Adipose tissue (tissue), 3 donors: Measurements from ENCODE around the gene FRMD4A. TPM values are rescaled to one million over a fixed set of nuclear protein-coding genes. Genes with fewer than 3 reads are reported as not detected.

Source experiments
- H3K27ac ChIP-seq: one replicate; pipeline ENCODE4 v1.5.1; 2013; ENCODE audit warnings: low read depth, low read length
- WGBS, 3 donors: extraction: QIAGEN DNeasy Blood & Tissue Kit; methylation state at CpG; one replicate each; pipeline ENCODE4 v1.1.7; 2013; 5-methylcytosine and 5-hydroxymethylcytosine counted together
- polyA plus RNA-seq, 3 donors: library from polyadenylated mRNA; stranded (reverse); fragments of 200-250 nt; gene quantifications; one replicate each; pipeline ENCODE4 v1.2.3, GENCODE V29; 2013
- donor health status: healthy with polysubstance abuse.
- donor health status: Bipolar disorder and iron deficiency.
- donor health status: healthy.

Gene FRMD4A
- polyA plus RNA-seq, 3 donors = 16.6 to 83.5 (median 22.2) TPM

DNA sequence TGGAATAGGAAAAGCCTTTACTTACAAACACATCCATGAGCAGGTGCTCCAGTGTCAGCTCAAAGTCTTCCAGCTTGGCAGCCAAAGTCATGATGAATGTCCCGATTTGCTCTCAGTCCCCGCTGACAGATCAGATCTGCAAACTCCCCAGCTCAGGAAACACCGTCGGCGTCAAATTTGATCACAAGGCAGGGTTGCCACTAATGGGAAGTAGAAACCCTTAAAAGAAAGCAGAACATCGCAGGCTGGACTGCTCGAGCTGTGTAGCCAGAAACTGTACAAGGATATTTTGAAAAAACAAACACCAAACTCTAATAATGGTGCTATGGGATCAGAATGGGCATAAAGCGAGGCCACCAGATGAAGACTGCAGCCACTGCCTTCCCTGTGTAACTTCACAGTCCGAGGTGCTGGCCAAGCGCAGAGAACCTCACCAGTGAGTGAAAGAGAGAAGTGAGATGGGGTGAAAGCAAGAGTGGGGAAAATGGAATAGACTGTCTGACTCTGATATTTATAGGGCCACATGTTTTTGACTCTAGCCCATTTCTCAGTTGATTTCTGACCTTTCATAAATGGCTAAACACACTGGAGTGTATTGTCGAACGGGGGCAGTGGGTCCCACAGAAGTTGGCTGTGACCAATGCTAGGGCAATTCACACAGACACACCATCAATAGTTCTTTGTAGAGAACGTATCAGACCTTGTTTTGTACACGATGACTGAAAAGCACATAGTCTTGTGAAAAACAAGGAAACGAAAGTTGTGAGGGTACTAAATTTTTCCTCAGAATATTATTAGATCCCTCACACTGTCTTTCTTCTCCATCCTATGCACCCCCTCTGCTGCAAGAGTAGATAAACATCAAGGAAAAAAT is 306.2 kb downstream of the FRMD4A start:
- WGBS, 3 donors = 69 to 76% (median 75%) methylated on average over 15 of the region's 15 CpGs
- no peak overlapping the region for H3K27ac ChIP-seq

DNA sequence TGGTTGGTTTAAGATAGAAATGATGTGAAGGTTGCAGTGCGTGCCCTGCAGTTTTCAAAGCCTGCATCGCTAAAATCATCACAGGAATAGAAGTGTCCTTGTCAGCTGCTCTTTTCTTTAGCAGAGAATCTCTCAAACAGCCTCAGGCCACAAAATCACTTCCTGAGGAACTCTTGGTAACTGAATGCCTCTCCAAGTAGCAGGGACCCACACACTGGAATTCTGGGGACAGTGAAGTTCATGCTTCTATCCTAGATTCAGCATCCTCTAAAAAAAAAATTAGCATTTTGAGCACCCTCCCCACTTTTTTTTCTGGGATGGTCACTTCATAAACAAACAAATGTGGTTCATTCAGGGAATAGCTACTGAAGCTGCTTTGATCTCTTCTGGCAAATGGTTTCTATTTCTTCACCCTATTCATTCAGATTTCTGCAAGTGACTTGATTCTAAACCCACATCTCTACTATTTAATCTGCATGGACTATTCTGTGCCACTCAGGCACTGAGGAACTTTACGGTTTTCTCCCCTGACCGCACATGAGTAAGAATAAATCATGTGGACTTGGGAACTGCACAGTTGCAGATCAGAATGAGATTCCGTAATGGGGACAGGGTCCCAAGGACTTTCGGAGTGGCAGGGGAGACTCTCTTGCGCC is 306.9 kb downstream of the FRMD4A start:
- 64 to 75% (median 73%) methylated on average over 7 of the region's 7 CpGs for WGBS, 3 donors
- no peak overlapping the region for H3K27ac ChIP-seq

DNA sequence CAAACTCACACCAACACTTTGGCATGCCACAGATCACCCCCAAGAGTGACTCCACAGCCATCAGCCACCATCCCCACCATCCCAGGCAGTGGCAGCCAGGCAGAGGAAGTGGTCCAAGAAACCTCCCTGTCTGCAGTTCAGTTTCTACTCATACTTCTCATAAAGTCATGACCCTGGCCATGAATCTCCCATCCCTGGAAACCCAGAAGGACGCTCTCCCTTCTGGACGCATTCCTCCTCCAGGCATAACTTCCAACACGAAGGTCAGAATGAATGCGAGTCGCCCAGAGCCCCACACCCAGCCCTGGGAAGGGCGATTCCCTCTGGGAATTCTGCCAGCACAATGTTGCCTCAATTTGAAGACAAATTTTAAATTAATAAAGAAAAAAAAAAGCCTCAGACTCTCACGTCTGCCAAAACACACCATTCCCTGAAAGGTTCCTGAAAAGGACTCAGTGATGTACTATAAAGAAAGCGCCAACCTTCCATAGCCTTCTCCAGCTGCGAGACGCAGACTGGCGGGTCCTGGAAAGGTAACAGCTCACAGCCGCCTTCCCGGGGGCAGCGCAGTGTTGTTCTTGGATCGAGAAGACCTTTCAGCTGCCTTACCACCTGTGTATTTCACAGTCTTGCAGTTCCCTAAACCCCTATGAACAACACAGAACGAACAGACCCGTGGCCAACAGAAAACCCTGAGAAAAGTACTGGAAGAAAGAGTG is 307.6 kb downstream of the FRMD4A start:
- H3K27ac ChIP-seq = no peak overlapping the region
- WGBS, 3 donors = 56 to 60% (median 60%) methylated on average over 17 of the region's 17 CpGs

DNA sequence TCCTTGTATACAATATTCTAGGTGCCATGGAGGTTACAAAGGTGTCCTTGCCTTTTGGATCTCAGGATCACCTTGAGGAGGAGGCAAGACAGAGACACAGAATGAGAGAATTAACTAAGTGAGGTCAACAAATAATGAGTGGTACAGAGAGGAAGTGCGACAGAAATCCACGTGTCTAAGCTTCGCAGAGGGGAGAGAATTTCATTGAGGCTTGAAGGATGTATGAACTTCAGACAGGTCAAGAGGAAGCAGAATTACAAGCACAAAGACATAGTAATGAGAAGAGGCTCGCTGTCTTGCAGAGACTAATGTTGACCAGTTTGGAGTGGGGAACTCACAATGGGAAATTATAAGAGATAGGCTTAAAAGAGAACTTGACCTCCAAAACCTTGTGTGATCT is 308.7 kb downstream of the FRMD4A start:
- H3K27ac ChIP-seq = no peak overlapping the region
- WGBS, 3 donors = 65 to 81% (median 79%) methylated on average over 4 of the region's 4 CpGs

DNA sequence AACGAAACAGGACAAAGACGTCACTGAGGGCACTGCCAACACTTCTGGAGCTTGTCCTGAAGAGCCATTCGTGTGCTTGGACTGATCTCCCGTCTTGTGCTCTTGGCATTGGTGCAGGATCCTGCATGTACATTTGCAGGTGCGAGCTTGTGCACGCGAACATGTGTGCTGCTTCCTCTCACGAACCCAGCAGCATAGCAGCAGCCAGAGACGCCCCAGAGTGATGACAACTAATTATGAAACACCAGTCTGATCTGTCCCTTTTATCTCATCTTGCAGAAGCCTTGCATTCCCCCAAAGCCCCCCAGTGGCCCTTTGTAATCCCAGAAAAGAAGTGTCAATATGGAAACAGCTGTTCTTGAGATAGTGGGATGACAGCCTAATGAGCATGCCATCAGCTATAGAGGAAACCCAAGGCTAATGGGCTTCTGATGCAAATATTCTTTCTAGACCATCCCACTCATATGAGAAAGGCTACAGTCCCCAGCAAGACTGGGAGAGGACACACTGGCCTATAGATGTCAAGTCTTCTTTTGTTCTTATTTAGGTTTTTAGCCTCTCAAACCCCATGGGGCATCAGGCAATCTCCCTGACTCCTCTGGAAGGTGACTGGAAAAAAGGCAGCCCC is 310.6 kb downstream of the FRMD4A start:
- H3K27ac ChIP-seq = no peak overlapping the region

DNA sequence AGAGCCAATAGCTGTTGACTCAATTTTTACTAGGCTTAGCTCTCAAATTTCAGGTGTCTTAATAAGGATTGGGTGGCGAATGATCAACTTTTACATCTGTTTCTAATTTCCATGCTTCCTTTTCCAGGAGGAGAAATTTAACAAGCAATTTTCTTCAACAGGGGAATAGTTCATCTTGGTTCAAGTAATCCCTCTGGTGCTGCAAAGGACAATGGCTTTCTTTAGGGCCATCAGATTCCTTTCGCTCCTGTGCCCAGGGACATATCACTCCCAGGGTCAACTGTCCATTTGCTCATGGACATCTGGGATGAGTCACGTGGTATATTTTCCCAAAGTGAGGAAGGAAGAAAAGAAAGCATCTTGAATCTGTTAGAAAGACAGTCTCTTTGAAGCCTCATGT is 313.3 kb downstream of the FRMD4A start:
- no peak overlapping the region for H3K27ac ChIP-seq
- 40 to 62% (median 51%) methylated on average over 3 of the region's 3 CpGs for WGBS, 3 donors

More for the DNA sequence above, 310.6 kb downstream of the FRMD4A start:
- 75 to 93% (median 91%) methylated on average over 9 of the region's 9 CpGs for WGBS, 3 donors

DNA sequence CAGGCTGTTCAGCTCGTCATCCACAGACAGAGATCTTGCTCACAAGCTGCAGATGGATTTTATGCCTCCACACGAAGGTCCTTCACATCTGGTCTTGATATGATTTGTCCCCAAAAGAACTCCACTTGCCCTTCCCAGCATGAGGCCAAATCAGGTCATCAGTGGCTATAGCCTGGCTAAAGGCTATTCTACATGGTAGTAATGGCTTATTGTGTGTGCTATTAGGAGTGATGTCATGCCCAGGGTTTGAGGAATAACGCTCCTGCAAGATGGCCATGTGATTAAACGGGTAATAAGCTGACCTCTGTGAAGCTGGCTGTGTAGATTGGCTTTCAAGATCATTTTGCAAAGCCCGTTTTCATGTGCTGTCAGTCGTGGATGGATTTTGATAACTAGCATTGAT is 313.8 kb downstream of the FRMD4A start:
- WGBS, 3 donors = 60 to 86% (median 72%) methylated on average over 6 of the region's 6 CpGs

DNA sequence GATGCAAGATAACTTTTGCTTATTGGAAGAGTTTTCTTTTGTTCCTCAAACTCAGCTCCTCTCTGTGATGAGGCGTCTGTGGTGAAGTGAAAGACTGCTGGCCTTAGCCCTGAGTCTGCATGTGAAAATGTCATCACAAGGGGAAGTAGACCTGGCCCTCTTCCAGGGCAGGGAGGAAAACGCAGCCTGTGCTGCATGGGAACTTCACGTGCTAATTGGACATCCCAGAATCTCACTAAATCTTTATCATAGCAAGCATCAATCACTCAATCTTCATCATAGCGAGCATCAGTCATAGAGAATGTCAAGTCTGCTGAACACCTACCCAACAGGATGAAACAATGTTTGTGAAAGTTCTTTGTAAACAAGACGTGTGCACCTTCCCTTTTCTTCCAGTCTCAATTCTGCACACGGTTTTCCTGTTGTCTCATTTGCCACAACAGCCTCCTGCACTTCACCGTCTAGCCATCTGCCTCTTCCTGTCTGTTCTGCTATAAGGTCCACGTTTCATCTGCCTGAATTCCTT is 314.6 kb downstream of the FRMD4A start:
- WGBS, 3 donors = 26 to 47% (median 34%) methylated on average over 8 of the region's 8 CpGs

More for the DNA sequence above, 313.8 kb downstream of the FRMD4A start:
- H3K27ac ChIP-seq = no peak overlapping the region

DNA sequence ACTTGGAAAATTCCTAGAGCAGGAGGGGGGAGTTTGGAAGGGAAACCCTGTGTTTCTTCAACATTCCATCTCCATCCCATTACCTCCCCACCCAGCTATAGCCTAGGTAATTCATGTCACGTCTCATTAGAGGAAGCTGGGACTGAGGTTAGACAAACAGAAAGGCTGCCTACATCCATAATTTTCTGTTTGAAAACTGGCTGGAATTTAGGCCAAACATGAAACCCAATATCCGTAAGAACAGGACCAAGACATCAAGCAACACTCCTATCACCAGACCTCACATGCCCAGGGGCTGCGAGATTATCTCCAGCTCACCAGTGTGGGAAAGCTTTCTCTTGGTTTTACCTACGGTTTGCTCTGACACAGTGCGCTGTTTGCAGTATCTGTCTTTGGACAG is 316.3 kb downstream of the FRMD4A start:
- H3K27ac ChIP-seq = no peak overlapping the region
- WGBS, 3 donors = 92 to 93% (median 92%) methylated on average over 5 of the region's 5 CpGs

More for the DNA sequence above, 314.6 kb downstream of the FRMD4A start:
- H3K27ac ChIP-seq = no peak overlapping the region

DNA sequence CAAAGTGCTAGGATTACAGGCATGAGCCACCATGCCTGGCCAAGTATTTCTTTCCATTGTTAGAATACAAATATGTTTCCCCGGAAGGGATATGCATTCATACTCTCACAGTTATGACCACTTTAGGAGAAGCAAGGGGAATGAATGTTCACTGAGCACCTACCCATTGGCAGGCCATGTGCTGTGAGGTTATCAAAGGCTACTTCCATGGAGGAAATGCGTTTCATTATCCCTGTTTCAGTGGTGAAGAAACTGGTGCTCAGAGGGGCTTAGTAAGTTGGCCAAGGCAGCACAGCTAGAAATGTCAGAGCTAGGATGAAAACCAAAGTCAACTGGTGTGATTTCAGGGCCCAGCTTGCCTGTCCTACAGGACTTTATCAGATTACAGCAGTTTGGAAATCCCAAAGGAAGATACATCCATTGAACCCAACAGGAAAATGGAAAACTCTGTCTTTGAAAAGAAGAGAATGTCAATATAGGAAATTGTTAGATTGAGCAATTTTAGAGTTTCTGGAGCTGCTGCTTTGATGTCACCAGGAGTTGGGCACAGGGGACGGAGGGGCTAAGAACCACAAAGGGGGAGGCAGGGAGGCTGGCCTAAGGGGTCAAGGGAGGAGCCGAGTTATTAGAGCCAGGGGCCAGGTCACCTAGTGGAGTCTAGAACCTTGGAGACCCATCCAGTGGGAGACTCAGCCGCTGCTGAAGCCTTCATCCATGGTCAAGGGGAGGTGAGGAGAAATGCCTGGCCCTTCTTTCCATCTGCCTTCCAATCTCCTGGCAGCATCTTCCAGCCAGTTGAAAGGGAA is 319.8 kb downstream of the FRMD4A start:
- WGBS, 3 donors = 76 to 93% (median 79%) methylated on average over 5 of the region's 5 CpGs
- no peak overlapping the region for H3K27ac ChIP-seq

DNA sequence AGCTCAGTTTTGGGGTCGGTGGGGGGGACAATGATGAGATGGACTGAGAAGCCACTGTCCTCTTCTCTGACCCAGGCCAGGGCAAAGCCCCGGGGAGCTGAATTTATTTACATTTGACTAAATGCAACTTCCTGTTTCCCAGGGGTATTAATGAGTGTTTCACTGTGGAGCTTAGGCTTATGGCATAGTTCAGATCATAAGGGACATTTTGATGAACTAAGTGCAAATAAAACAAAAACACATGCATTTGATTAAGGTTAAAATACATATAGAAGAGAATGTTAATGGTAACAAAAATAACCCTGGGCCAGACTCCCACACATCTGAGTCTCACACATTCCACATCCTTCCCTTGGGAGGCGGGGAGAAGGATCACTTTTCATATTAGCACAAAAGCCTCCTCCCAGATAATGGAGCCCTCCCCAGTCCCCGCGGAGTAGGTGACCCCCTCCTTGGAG is 320.6 kb downstream of the FRMD4A start:
- WGBS, 3 donors = 18 to 31% (median 25%) methylated on average over 5 of the region's 5 CpGs
- no peak overlapping the region for H3K27ac ChIP-seq

DNA sequence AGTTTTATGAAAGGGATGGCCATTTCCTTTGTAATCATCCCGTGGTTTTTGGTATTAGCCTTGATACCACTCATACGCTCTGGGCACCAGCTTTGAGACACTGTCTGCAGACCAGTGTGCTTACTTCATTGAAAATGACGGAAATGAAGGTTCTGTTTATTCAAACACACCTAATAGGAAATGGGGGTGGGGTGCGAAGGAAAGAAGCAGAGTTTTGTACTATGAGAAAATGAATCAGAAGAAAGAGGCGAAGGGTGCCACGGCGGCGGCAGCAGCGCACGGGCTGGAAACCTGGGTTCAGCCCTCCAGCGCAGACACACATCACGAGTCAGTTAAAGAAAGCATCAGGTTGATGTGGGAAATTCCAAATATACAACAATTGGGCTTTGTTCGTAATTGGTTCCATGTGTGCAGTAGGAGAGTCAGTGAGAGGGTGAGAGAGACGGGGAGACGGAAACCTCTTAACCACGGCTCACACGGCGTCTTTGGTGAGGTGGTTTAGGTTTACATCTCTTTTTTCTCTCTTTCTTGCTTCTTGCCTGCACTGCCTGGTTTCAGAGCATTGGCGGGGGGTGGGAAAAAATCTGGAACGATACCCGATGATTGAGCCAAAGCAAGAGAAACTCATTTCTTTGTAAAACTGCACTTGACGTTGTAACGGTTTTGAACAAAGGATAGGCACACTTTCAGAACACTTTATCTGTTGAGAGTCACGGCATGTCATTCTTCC is 321.2 kb downstream of the FRMD4A start:
- 18 to 38% (median 24%) methylated on average over 24 of the region's 24 CpGs for WGBS, 3 donors
- H3K27ac ChIP-seq = no peak overlapping the region

DNA sequence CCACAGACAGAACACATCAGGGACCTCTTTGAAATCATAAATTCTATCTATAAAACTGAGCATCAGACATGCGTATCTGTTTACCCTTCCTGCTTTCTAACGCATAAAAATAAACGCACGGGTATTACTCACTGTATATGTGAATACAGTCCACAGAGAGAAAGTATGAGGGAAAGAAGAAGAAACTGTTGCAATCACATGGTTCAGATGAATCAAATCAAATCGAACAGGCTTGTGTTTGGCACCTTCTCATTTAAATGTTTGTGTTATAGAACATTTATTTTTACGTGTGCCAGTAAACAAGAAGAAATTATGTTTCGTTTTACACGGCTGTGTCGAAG is 322.0 kb downstream of the FRMD4A start:
- H3K27ac ChIP-seq = no peak overlapping the region
- WGBS, 3 donors = 38 to 54% (median 51%) methylated on average over 9 of the region's 9 CpGs

DNA sequence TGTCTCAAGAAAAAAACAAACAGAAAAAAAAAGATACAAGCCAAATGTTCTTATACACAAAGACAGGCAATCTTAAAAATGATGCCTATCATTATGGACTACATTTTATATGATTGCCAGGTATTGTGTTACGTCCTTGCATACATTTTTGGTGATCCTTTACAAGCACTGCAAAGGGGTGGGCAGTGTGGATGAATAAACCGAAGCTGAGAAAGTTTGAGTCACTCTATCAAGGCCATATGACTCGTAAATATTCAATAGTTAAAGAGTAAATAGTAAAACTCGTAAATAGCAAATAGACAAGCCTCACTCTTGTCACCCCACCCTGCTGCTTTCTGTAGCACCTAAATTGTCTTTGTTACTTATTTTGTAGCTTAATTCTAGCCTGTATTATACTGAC is 326.2 kb downstream of the FRMD4A start:
- no peak overlapping the region for H3K27ac ChIP-seq
- WGBS, 3 donors = 66 to 86% (median 83%) methylated on average over 4 of the region's 4 CpGs

DNA sequence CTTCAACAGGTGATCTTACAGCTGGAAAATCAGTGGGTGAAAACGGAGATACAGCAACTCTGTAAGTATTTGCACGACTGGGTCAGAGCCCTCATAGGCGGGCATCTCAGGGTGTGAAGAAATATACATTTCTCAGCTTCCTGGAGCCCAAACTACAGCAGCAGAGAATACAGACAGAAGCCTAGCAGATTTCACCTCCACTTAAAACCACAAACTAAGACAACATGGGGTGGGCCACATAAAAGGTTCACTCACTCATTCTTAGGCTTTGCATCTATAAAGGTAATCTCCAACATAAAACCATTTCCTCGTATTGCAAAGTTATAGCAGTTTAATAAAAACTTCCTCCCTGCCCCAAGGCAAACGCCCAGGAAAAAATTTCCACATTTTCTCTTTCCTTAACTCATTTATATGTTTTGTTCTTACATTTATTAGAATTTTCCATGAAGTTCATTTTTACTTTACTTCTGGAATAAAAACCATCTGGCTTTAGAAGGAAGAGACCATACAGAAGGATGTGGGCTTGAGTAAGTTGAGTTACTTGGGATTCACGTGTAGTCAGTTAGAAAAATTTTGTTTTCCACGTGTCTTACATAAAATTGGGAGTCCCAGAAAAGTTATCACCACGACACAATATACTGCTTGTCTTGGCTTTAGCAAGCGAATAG is 327.1 kb downstream of the FRMD4A start:
- 77 to 79% (median 78%) methylated on average over 9 of the region's 9 CpGs for WGBS, 3 donors
- H3K27ac ChIP-seq = no peak overlapping the region

DNA sequence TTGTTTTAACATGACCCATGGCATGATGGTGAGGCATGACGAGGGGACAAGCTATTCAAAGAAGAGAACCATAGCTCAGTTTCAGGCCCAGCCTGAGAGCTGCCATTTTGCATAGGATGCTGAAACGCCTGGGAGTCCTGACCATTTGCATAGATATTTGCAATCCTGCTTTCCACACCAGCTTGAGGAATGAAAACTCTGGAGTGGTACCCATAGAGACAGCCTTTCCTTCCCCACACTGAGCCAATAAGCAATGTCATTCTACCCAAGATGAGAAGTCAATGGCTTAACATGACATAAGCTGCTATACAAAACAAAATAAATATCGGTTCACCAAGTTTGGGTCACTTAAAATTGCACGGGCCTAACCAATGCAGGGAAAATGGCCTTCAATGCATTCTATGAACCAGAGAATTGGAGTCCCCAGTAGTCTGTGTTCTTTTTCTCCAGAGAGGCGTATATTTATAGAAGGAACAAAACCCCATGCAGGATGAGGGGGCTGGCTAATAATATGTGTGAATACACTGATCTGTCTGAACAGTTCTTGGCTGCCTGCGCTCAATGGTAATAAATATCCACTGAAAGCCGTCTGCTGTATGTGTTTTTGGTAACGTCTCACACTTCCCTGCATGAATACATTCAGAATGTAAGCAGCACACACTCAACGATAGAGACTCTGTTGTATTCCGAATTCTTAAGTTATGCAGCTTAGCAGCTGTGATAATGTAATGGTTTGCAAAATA is 329.3 kb downstream of the FRMD4A start:
- 79 to 87% (median 86%) methylated on average over 10 of the region's 10 CpGs for WGBS, 3 donors

More for the DNA sequence above, 329.3 kb downstream of the FRMD4A start:
- no peak overlapping the region for H3K27ac ChIP-seq
